Suprapubic skin (tissue), 3 donors: Measurements from ENCODE around the gene GADL1.

Source experiments
- CTCF ChIP-seq, 2 donors: fragments of 200-600 bp in 1 of 2; fragments of 450-650 bp in 1 of 2; sonication (generic) in 1 of 2; IDR thresholded peaks; one replicate each; pipeline ENCODE4 v1.5.1; 2016 to 2019; ENCODE audit warnings: antibody characterized with exemption in 2 of 2, mild to moderate bottlenecking in 1 of 2, moderate library complexity in 1 of 2
- EP300 ChIP-seq: sonication (generic); formaldehyde crosslinking; IDR thresholded peaks from one replicate; pipeline ENCODE4 v1.6.1; 2017; ENCODE audit warnings: antibody characterized with exemption

GRCh38 chr3:30768046-30768445 lies 126.4 kb downstream of the GADL1 start:
- TF ChIP-seq EP300 (no peak), CTCF (IDR thresholded peaks at IDR 0.05) (no peak)
